OCI-LY1 (cell line): ENCODE measurements around the gene TMEM138.

Source experiments
- H2AFZ ChIP-seq: fragments of 200-600 bp; sonication (generic), shearing (Covaris generic); 2 replicates; pipeline ENCODE4 v1.6.0; 2014; ENCODE audit warnings: antibody characterized with exemption, mild to moderate bottlenecking, low read length
- H3F3A ChIP-seq: fragments of 200-600 bp; sonication (generic), shearing (Covaris generic); 2 replicates; pipeline ENCODE4 v1.6.0; 2014; ENCODE audit warnings: mild to moderate bottlenecking, antibody characterized with exemption, low read length, moderate library complexity; ENCODE audit not compliant: insufficient read depth
- H3K27ac ChIP-seq: fragments of 200-600 bp; sonication (generic); 2 replicates; pipeline ENCODE4 v1.5.1; 2014; ENCODE audit warnings: low read length, mixed run types, mild to moderate bottlenecking, low read depth; ENCODE audit not compliant: poor library complexity, severe bottlenecking
- H3K27me3 ChIP-seq: fragments of 200-600 bp; sonication (generic); 2 replicates; pipeline ENCODE4 v1.6.0; 2014; ENCODE audit warnings: antibody characterized with exemption, mild to moderate bottlenecking, low read length, moderate library complexity; ENCODE audit not compliant: insufficient read depth
- H3K36me3 ChIP-seq: fragments of 200-600 bp; sonication (generic); 2 replicates; pipeline ENCODE4 v1.6.1; 2014; ENCODE audit warnings: mild to moderate bottlenecking, antibody characterized with exemption, low read length, moderate library complexity, mixed read lengths; ENCODE audit not compliant: insufficient read depth
- H3K4me1 ChIP-seq: fragments of 200-600 bp; sonication (generic); 2 replicates; pipeline ENCODE4 v1.5.1; 2014; ENCODE audit warnings: mild to moderate bottlenecking, low read length, moderate library complexity; ENCODE audit not compliant: insufficient read depth, severe bottlenecking
- H3K4me2 ChIP-seq: fragments of 200-600 bp; sonication (generic), shearing (Covaris generic); 2 replicates; pipeline ENCODE4 v1.6.1; 2014; ENCODE audit warnings: low read length
- H3K4me3 ChIP-seq: fragments of 200-600 bp; sonication (generic); 2 replicates; pipeline ENCODE4 v1.5.1; 2014; ENCODE audit warnings: low read length, low read depth, mild to moderate bottlenecking, mixed read lengths; ENCODE audit not compliant: poor library complexity, severe bottlenecking
- H3K79me2 ChIP-seq: fragments of 200-600 bp; shearing (Covaris generic); 2 replicates; pipeline ENCODE4 v1.6.1; 2016; ENCODE audit warnings: mixed run types, low read length, mixed read lengths; ENCODE audit not compliant: insufficient read depth
- H3K9ac ChIP-seq: fragments of 200-600 bp; sonication (generic), shearing (Covaris generic); 2 replicates; pipeline ENCODE4 v1.6.1; 2014; ENCODE audit warnings: mild to moderate bottlenecking, low read length, mixed read lengths
- H3K9me2 ChIP-seq: fragments of 200-600 bp; sonication (generic), shearing (Covaris generic); 2 replicates; pipeline ENCODE4 v1.6.1; 2014; ENCODE audit warnings: low read depth, mild to moderate bottlenecking, low read length, mixed read lengths
- H3K9me3 ChIP-seq: fragments of 200-600 bp; shearing (Covaris generic); 2 replicates; pipeline ENCODE4 v1.6.1; 2014; ENCODE audit warnings: low read length, mixed read lengths
- H4K20me1 ChIP-seq: fragments of 200-600 bp; sonication (generic), shearing (Covaris generic); 2 replicates; pipeline ENCODE4 v1.6.0; 2016; ENCODE audit warnings: mild to moderate bottlenecking, low read length; ENCODE audit not compliant: insufficient read depth
- EZH2 ChIP-seq: fragments of 200-600 bp; sonication (generic), shearing (Covaris generic); IDR thresholded peaks from 2 replicates; pipeline ENCODE4 v1.8.0; 2017; ENCODE audit warnings: borderline replicate concordance, mixed run types, mild to moderate bottlenecking, antibody characterized with exemption, low read length, moderate library complexity, mixed read lengths
- TF ChIP-seq, protein P1 (sequence below): fragments of 200-600 bp; sonication (generic), shearing (Covaris generic); IDR thresholded peaks from 2 replicates; pipeline ENCODE4 v1.5.1; 2017; ENCODE audit warnings: mild to moderate bottlenecking, antibody characterized with exemption, low read length, moderate library complexity, mixed read lengths

Gene TMEM138

DNA sequence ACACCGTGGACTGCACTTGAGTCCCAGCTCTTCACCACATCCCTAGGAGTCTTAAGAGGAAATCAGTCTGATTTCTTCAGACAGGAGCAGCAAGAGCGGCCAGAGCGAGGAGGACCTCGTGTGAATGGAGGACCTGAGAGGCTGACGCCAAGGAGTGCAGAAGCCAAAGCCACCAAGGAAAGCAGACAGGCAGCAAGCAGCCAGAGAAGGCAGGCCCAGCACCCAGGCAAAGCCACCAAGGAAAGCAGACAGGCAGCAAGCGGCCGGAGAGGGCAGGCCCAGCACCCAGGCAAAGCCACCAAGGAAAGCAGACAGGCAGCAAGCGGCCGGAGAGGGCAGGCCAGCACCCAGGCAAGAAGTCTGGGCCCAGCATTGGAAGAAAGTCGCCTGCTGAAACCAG, 12.3 kb upstream of the TMEM138 start:
- no peak overlapping the region for H3K27ac ChIP-seq
- peaks cover 15% of the 10 kb centered on the region for H3K4me1 ChIP-seq
- no peaks in the 10 kb centered on the region for H4K20me1 ChIP-seq
- no peaks in the 10 kb centered on the region for H3F3A ChIP-seq
- H3K36me3 ChIP-seq, result peaks cover 94% of the 10 kb centered on the region
- no peaks in the 10 kb centered on the region for H3K9me3 ChIP-seq
- no peak overlapping the region for H3K9ac ChIP-seq
- TF ChIP-seq, protein P1, sequence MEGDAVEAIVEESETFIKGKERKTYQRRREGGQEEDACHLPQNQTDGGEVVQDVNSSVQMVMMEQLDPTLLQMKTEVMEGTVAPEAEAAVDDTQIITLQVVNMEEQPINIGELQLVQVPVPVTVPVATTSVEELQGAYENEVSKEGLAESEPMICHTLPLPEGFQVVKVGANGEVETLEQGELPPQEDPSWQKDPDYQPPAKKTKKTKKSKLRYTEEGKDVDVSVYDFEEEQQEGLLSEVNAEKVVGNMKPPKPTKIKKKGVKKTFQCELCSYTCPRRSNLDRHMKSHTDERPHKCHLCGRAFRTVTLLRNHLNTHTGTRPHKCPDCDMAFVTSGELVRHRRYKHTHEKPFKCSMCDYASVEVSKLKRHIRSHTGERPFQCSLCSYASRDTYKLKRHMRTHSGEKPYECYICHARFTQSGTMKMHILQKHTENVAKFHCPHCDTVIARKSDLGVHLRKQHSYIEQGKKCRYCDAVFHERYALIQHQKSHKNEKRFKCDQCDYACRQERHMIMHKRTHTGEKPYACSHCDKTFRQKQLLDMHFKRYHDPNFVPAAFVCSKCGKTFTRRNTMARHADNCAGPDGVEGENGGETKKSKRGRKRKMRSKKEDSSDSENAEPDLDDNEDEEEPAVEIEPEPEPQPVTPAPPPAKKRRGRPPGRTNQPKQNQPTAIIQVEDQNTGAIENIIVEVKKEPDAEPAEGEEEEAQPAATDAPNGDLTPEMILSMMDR, result no peak
- H3K4me2 ChIP-seq, result no peak overlapping the region
- H3K4me3 ChIP-seq, result no peak overlapping the region
- H3K9me2 ChIP-seq, result no peaks in the 10 kb centered on the region
- H2AFZ ChIP-seq, result no peak overlapping the region
- H3K27me3 ChIP-seq, result no peaks in the 10 kb centered on the region
- H3K79me2 ChIP-seq, result no peaks in the 10 kb centered on the region

DNA sequence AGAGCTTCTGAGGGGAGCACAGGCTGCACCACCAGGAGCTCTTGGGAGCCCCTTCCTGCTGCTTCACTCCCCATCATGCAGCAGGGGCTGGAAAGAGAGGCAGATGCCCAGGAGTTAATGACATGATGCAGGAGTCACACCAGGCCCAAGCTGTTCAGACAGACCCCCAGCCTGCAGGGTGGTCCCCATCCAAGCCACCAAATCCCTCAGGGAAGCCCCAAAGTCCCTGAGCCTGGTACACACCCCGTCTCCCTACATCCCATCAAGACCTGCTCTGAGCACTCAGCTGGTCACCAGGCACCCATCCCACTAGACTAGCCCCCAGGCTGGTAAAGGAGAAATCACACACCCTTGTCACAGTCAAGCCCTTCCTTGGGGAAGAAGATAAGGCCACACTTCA, 11.8 kb upstream of the TMEM138 start:
- Histone ChIP-seq H4K20me1 (no peaks in the 10 kb centered on the region), H3K9me3 (no peaks in the 10 kb centered on the region), H2AFZ (no peak overlapping the region), H3K27ac (no peak overlapping the region), H3K36me3 (peaks cover 97% of the 10 kb centered on the region), H3K4me3 (no peak overlapping the region), H3K4me1 (peaks cover 19% of the 10 kb centered on the region), H3K9me2 (no peaks in the 10 kb centered on the region), H3K9ac (no peak overlapping the region), H3K79me2 (no peaks in the 10 kb centered on the region), H3K4me2 (no peak overlapping the region), H3K27me3 (no peaks in the 10 kb centered on the region), H3F3A (no peaks in the 10 kb centered on the region)
- TF ChIP-seq EZH2, result no peak
- TF ChIP-seq, protein P1, result no peak

DNA sequence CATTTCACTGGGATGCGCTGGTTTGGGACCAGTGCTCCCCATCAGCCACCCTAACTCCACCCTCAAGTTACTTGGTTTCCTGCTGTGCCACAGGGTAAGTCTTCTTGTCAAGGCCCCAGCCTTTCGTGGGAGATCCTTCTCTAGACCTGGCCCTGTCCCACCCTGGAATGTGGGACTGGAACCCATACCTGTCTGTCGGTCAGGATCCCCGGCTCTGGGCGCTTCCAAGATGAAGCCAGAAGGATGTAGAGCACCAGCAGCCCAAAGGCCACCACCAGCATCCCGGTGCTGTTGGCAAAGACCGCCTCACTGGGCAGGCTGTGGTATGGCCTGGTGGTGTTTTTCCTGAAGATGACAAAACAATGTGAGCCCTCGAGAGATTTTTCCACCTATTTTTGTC, 11.4 kb upstream of the TMEM138 start:
- Histone ChIP-seq H3F3A (no peaks in the 10 kb centered on the region), H2AFZ (no peak overlapping the region), H3K4me2 (no peak overlapping the region), H3K4me1 (peaks cover 24% of the 10 kb centered on the region), H4K20me1 (no peaks in the 10 kb centered on the region), H3K27me3 (no peaks in the 10 kb centered on the region), H3K9me2 (no peaks in the 10 kb centered on the region), H3K9ac (no peak overlapping the region), H3K4me3 (no peak overlapping the region), H3K9me3 (no peaks in the 10 kb centered on the region), H3K27ac (no peak overlapping the region), H3K36me3 (peaks cover 97% of the 10 kb centered on the region), H3K79me2 (no peaks in the 10 kb centered on the region)
- TF ChIP-seq, protein P1, result no peak
- TF ChIP-seq EZH2, result no peak
